Vagina (tissue), 2 donors: ENCODE data around the gene ZMIZ1. TPM values are rescaled to one million over a fixed set of nuclear protein-coding genes. Genes with fewer than 3 reads are reported as not detected.

Experiments used
- DNase-seq, 2 donors: peaks; one replicate each; pipeline ENCODE4 v3.0.0-alpha.2; 2017; ENCODE audit errors: extremely low spot score in 2 of 2
- H3K27ac ChIP-seq: fragments of 200-600 bp; sonication (generic); one replicate; pipeline ENCODE4 v1.5.1; 2019
- H3K27me3 ChIP-seq: fragments of 200-600 bp; sonication (generic); one replicate; pipeline ENCODE4 v1.5.1; 2019
- H3K36me3 ChIP-seq, 2 donors: fragments of 200-600 bp; sonication (generic); one replicate each; pipeline ENCODE4 v1.5.1; 2017 to 2019
- H3K4me1 ChIP-seq: fragments of 200-600 bp; sonication (generic); one replicate; pipeline ENCODE4 v1.5.1; 2019
- H3K4me3 ChIP-seq, 2 donors: fragments of 200-600 bp; sonication (generic); 1 replicate in 1 of 2; 2 replicates in 1 of 2; pipeline ENCODE4 v1.5.1; 2016 to 2019
- H3K9me3 ChIP-seq: fragments of 200-600 bp; sonication (generic); one replicate; pipeline ENCODE4 v1.5.1; 2019
- CTCF ChIP-seq, 3 experiments: fragments of 450-650 bp in 2 of 3; fragments of 200-600 bp in 1 of 3; sonication (generic) in 1 of 3; IDR thresholded peaks; one replicate each; pipeline ENCODE4 v1.5.1; 2017 to 2019; ENCODE audit warnings: antibody characterized with exemption in 3 of 3, mild to moderate bottlenecking in 2 of 3, moderate library complexity in 2 of 3
- POLR2A ChIP-seq, 2 donors: fragments of 450-650 bp; IDR thresholded peaks; one replicate each; pipeline ENCODE4 v1.6.1; 2017; ENCODE audit warnings: antibody characterized with exemption in 2 of 2, mild to moderate bottlenecking in 2 of 2, moderate library complexity in 2 of 2
- POLR2AphosphoS5 ChIP-seq, 2 donors: sonication (generic); formaldehyde crosslinking; IDR thresholded peaks; one replicate each; pipeline ENCODE4 v1.9.0; 2017; ENCODE audit warnings: antibody characterized with exemption in 2 of 2, mild to moderate bottlenecking in 2 of 2, low read depth in 1 of 2; ENCODE audit not compliant: insufficient read depth in 1 of 2
- intact Hi-C: fragments of 100-400 bp; cut with DNase I; formaldehyde crosslinking; loops from one replicate; pipeline ENCODE4 v1.15.1; 2023
- total RNA-seq: library from RNA; depleted of rRNA; stranded (reverse); fragments of >200 nt; gene quantifications from one replicate; pipeline ENCODE4 v1.2.3, GENCODE V29; 2016

ZMIZ1 gene
- total RNA-seq, 1 donor from 2014 or later: 61.4 TPM

- intact Hi-C loops: loop anchor here (5.0 kb wide), 1 partner anchor 68 kb away; no protein-coding TSS in a partner anchor
- TF ChIP-seq POLR2A (IDR thresholded peaks at IDR 0.05) (no peak), CTCF (IDR thresholded peaks at IDR 0.05) (no peak), POLR2AphosphoS5 (IDR thresholded peaks at IDR 0.05; ENCODE audit: insufficient read depth in 1 of 2, low read depth in 1 of 2) (no peak)
- H3K4me1 ChIP-seq: peaks cover 97% of the 10 kb centered on the region
- DNase-seq: no peak
- peak overlapping the region; percentile 88 for H3K27ac ChIP-seq
- no peaks in the 10 kb centered on the region for H3K9me3 ChIP-seq
- H3K4me3 ChIP-seq: no peak overlapping the region
- peaks cover 0 to 17% of the 10 kb centered on the region in 2 donors for H3K36me3 ChIP-seq
- H3K27me3 ChIP-seq: no peaks in the 10 kb centered on the region
These were observed 71.5 kb downstream of the ZMIZ1 start for GRCh38 chr10:79140085-79140793.

- Histone ChIP-seq H3K9me3 (no peaks in the 10 kb centered on the region), H3K4me3 (no peak overlapping the region), H3K36me3 (peaks cover 0 to 15% of the 10 kb centered on the region in 2 donors), H3K27ac (peak overlapping the region; percentile 88), H3K4me1 (peaks cover 97% of the 10 kb centered on the region), H3K27me3 (no peaks in the 10 kb centered on the region)
- intact Hi-C loops: loop anchor here (5.0 kb wide), 1 partner anchor 69 kb away; no protein-coding TSS in a partner anchor
- TF ChIP-seq CTCF (IDR thresholded peaks at IDR 0.05) (no peak), POLR2AphosphoS5 (IDR thresholded peaks at IDR 0.05; ENCODE audit: insufficient read depth in 1 of 2, low read depth in 1 of 2) (no peak), POLR2A (IDR thresholded peaks at IDR 0.05) (no peak)
- DNase-seq: no peak
These were observed 72.1 kb downstream of the ZMIZ1 start for GRCh38 chr10:79140855-79141254.

GRCh38 chr10:79142064-79142491 lies 73.3 kb downstream of the ZMIZ1 start:
- peak in 1 of 2 donors; percentile 97 for DNase-seq
- Histone ChIP-seq H3K36me3 (peaks cover 0 to 15% of the 10 kb centered on the region in 2 donors), H3K4me1 (peaks cover 97% of the 10 kb centered on the region), H3K27ac (peak overlapping the region; percentile 88), H3K27me3 (no peaks in the 10 kb centered on the region), H3K4me3 (no peak overlapping the region), H3K9me3 (no peaks in the 10 kb centered on the region)
- intact Hi-C loops: loop anchor here (5.0 kb wide), 1 partner anchor 70 kb away; no protein-coding TSS in a partner anchor
- TF ChIP-seq CTCF (IDR thresholded peaks at IDR 0.05): no peak
- TF ChIP-seq POLR2AphosphoS5 (IDR thresholded peaks at IDR 0.05; ENCODE audit: insufficient read depth in 1 of 2, low read depth in 1 of 2): peak in 1 of 2 donors; percentile 44

- peaks cover 0 to 15% of the 10 kb centered on the region in 2 donors for H3K36me3 ChIP-seq
- no peak for TF ChIP-seq CTCF (IDR thresholded peaks at IDR 0.05)
- TF ChIP-seq POLR2A (IDR thresholded peaks at IDR 0.05): no peak
- TF ChIP-seq POLR2AphosphoS5 (IDR thresholded peaks at IDR 0.05; ENCODE audit: insufficient read depth in 1 of 2, low read depth in 1 of 2): no peak
- intact Hi-C loops: loop anchor here (5.0 kb wide), 1 partner anchor 70 kb away; no protein-coding TSS in a partner anchor
- H3K27me3 ChIP-seq: no peaks in the 10 kb centered on the region
- DNase-seq: no peak
- H3K27ac ChIP-seq: peak overlapping the region; percentile 88
- H3K4me1 ChIP-seq: peaks cover 97% of the 10 kb centered on the region
- H3K9me3 ChIP-seq: no peaks in the 10 kb centered on the region
- no peak overlapping the region for H3K4me3 ChIP-seq
These were observed 74.0 kb downstream of the ZMIZ1 start for GRCh38 chr10:79142522-79143309.
